Mesendoderm (in vitro differentiated cells): ENCODE measurements around the gene KRTCAP2. TPM values are rescaled to one million over a fixed set of nuclear protein-coding genes. Genes with fewer than 3 reads are reported as not detected.

Experiments
- small RNA-seq: library from polyadenylated mRNA; stranded (forward); fragments of <200 nt; extraction: miRNeasy Mini kit (QIAGEN cat#:217004); gene quantifications from one replicate; pipeline ENCODE3, GENCODE V24; 2013; ENCODE audit not compliant: insufficient read depth

The KRTCAP2 gene

Small RNAs within 50 kb of the gene (small RNA-seq; reads per million reads assigned to genes)
- gene HMGN2P18 (not detected), gene RF00019 (not detected)
